ELF-1 (cell line): Measurements from ENCODE around the gene CLSTN3.
A peak's percentile ranks its signal among the peaks of the same experiment; 100 is the strongest.

ENCODE experiments used
- DNase-seq: peaks from one replicate; pipeline ENCODE4 v3.0.0-alpha.2; 2016; ENCODE audit warnings: low read depth, low spot score

The CLSTN3 gene

GRCh38 chr12:7129872-7130691 lies at the start of gene CLSTN3:
Gene CLSTN3, plus strand, starts transcription at chr12:7130371. Its CDS starts 278 bp downstream, at chr12:7130649.
- peak; percentile 82 for DNase-seq

GRCh38 chr12:7081037-7081436 lies 49.1 kb upstream of the CLSTN3 start:
- DNase-seq, result no peak

DNA sequence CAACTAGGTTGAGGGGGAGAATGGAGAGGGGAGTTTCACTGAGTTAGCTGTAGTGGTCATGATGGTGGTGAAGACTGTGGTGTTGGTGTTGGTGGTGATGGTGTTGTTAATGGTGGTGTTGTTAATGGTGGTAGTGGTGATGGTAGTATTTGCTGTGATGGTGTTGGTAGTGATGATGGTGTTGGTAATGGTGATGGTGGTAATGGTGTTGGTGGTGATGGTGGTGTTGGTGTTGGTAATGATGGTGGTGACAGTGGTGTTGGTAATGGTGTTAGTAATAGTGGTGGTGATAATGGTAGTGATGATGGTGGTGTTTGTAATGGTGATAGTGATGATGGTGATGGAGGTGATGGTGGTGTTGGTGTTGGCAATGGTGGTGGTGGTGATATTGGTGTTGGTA lies 47.0 kb upstream of the CLSTN3 start:
- no peak for DNase-seq

DNA sequence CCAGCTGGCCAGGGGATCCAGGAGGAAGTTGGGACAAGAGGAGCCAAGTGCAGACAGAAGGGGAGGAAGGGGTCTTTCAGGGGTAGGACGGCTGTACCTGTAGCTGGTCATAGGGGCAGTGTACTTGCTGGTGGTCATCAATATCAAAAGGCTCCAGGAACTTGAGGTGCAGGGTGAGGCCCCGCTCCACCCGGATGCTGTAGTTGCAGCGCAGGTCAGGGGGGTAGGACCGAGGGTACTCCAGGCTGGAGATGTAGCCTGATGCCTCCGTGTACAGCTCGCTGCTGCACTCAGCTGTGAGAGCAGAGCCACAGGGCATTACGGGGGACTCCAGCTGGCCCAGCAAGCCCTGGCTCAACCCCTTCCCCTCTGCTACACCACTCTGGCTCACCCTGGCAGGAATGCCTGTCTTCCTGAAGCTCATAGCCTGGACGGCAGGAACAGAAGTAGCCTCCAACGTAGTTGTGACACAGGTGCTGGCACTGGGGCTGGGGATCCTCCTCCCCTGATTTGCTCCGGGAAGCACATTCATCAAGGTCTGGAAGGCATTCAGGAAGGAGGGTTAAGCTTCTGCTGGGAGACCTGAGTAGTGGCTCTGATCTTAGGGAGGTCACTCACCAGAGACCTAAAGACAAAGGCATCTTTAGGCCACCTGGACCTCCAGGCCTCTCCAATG lies 40.8 kb upstream of the CLSTN3 start:
- no peak for DNase-seq

DNA sequence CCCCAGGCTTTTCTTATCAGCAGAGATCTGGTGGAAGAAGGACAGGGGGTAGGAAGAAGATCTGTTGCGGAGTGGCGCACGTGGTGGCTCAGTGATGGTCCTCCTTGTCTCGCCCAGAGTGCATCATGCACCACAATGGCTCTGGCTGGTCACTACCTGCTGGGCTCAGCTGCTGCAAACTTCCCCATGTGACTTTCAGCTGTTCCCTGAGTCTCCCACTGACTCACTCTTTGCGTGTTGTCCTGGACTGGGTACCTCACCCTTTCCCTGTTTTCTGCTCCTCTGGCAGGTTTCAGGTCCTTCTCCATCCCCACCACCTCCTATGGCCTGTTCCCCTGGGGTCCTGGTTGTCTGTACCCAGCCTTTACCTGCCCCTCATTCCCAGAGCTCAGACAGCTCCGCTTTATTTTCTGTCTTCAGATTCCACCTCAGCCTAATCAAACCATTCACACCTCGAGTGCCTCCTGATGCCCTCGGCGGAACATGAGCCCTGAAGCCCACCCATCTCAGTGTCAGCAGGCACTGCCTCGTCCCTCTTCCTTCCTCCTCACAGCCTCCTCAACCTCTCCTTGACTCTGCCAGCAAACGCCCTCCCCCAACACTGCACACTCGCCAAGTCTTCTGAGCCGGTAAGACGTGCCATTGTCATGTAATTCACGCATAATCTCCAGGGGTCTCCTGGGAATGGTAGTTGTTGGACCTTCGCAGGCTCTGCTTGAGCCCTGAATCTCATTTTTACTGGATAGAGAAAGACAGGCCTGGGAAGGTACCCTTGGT lies 39.8 kb upstream of the CLSTN3 start:
- DNase-seq, result peak; percentile 68

- no peak for DNase-seq
Observed at GRCh38 chr12:7091171-7091570, 39.0 kb upstream of the CLSTN3 start.

GRCh38 chr12:7091660-7092228 lies 38.4 kb upstream of the CLSTN3 start:
- no peak for DNase-seq

GRCh38 chr12:7092229-7092985 lies 37.8 kb upstream of the CLSTN3 start, which contains the start of gene C1R:
Gene C1R, minus strand, starts transcription at chr12:7092445. Its CDS starts 57 bp downstream, at chr12:7092388.
- DNase-seq, result peak; percentile 74

DNA sequence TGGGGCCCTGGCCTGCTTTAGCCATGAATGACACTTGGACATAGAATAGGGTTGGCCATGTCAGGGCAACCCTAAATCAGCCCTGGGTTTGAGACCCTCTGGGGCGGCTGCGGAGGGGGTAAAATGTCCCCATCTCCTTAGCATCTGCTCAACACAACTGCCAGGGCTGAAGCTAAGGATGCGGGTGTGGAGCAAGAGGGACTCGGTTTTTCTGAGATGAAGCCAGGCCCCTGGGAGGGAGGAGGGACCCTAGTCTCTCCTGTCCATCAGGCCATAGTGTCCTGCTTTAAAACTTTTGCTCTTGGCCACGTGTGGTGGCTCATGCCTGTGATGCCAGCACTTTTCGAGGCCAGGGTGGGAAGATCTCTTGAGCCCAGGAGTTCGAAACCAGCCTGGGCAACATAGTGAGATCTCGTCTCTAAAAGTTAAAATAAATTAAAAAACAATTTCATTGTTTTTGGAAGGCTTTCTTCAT lies 37.1 kb upstream of the CLSTN3 start:
- no peak for DNase-seq

DNA sequence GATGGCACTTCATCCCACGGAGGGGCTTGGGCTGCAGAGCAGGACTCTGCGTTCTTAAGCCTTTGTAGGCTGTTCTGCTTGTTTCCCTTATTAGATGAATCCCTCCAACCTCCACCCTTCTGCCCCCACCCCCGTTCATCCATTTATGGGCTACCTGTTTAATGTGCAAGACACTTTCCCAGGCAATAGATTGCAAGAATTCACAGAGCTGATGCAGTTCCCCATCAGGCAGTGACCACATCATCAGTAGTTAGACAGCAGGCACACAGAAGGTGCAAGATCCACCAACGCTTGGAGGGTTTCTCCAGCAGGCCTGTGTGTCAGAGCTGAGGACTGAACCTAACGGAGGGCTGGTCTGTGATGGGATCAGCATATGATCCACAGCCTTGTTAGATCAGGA lies 36.7 kb upstream of the CLSTN3 start:
- no peak for DNase-seq

DNA sequence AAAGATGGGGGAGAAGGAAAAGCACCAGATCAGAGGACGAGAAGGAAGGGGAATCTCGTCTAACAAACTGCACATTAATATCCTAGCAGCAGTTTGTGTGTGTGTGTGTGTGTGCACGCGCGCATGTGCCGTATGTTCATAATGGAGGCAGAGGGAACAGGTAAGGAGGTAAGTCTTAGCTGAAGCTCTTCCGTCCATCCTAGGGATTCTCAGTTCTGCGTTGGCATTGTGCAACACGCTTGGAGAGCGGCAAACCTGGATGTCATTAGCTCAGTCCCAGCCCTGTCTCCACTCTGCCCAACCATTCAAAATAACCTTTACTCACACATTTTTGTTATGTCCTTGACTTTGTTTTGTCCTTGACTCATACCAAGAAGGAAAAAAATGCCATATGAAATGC lies 36.3 kb upstream of the CLSTN3 start:
- no peak for DNase-seq

DNA sequence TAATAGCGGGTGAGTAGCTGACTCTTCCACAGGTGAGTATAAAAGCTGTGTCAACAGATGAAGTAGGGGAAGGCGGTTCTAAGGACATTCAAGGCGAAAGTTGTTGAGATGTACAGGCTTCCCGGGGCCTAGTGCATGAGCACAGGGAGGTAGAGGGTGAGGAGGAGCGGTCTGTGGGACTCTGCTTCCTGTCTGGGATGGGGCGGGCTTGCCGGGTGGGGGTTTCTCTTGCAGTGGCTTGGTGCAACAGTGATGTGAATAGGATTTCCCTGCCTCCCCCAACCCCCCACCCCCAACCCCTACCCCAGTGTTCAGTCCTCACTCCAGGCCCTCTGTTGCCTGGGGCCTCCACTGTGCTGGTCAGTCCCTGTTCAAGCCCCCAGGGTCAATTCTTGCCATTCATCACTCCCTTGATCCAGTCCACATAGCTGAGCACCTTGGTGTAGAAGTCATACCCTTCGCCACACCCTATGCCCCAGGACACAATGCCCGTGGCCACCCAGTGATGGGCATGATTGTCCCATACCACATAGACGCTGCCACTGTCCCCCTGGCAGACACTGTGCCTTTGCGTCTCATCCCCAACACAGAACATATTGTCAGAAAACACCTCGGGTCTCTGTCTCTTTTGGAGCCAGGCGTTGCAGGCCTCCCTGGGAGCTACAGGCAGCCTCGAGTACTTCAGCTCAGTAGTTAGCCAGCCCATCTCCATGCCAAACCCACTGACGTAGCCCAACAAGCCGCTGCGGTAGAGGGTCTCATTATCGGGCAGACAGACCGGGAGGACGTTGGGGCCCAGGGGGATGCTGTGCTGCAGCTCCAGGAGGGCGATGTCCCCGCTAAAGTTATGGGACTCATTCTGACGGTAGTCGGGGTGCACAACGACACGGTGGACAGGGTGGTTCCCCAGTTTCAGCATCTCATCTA lies 33.9 kb upstream of the CLSTN3 start:
- DNase-seq, result peak; percentile 11

GRCh38 chr12:7096979-7097378 lies 33.2 kb upstream of the CLSTN3 start:
- no peak for DNase-seq

- no peak for DNase-seq
Observed at GRCh38 chr12:7099290-7099996, 30.7 kb upstream of the CLSTN3 start.

DNA sequence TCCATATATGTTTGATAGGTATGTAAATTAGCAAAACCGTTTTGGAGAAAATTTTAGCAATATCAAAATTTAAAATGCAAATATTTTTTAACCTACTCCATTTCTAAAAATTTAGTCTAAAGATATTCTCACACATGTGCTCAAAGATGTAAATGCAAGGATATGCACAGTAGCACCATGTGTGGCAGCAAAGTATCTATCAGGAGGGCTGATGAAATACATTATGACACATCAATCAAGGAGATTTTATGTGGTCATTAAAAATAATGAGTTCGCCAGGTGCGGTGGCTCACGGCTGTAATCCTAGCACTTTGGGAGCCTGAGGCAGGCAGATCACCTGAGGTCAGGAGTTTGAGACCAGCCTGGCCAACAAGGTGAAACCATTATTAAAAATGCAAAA lies 29.9 kb upstream of the CLSTN3 start:
- no peak for DNase-seq

- DNase-seq, result no peak
Observed at GRCh38 chr12:7101047-7101693, 29.0 kb upstream of the CLSTN3 start.

DNA sequence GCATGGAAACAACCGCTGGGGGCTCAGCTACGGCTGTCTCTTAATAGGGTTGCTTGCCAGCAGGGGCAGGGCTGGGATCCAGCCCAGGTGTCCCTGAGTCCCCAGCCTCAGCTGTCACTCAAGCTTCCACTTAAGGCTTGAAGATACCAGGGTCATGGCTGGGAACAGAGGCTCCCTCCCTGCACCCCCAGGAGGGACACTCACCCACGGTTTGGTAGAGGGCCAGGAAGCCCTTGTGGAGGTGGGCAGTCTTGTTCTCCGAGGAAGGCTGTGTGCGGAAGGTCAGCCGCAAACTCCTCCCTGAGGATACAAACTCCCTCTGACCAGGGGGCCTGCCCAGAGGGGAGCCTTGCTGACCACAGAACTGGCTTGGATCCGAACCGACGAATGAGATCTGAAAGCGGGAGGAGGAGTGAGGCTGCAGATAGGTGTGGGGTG lies 28.5 kb upstream of the CLSTN3 start:
- DNase-seq, result no peak

GRCh38 chr12:7102582-7102981 lies 27.6 kb upstream of the CLSTN3 start:
- DNase-seq, result no peak
